HG03025 (cell line): ENCODE data around the gene SERINC5.
"Not testable (repeated sequence)": the region's sequence is repeated elsewhere in the genome, so short reads cannot be mapped to it uniquely, and the experiment has no call there.

Experiments used
- ATAC-seq: cut with Tn5 transposase; IDR thresholded peaks from one replicate; pipeline ENCODE4 v1.9.1; 2021; ENCODE audit warnings: mild to moderate bottlenecking, moderate library complexity; ENCODE audit not compliant: unreplicated experiment, low FRiP score

Gene SERINC5

GRCh38 chr5:80114860-80115259 is 141.0 kb downstream of the SERINC5 start:
- ATAC-seq = no peak

DNA sequence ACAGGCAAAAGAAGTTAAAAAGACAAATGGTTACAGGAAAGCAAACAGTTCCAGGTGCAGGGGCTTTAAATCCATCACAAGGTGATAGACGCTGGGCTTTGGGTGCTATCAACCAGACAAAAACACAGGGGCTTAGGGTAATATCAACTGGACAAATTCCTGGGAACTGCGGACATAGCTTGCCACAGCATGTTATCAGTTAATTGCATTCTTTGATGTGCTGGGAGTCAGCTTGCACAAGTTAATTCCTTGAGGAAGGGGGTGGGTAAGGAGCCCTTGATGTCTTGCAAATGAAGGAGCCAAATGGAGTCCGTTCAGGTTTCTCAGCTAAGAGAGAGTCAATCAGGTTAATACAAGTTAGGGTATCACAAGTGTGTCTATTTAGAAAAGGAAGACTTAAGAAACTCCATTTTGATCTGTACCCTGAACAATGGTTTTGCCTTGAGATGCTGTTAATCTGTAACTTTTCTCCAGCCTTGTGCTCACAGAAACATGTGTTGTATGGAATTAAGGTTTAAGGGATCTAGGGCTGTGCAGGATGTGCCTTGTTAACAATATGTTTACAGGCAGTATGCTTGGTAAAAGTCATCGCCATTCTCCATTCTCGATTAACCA is 144.4 kb downstream of the SERINC5 start:
- ATAC-seq = not testable (repeated sequence)

GRCh38 chr5:80109646-80110478 is 146.0 kb downstream of the SERINC5 start:
- no peak for ATAC-seq

DNA sequence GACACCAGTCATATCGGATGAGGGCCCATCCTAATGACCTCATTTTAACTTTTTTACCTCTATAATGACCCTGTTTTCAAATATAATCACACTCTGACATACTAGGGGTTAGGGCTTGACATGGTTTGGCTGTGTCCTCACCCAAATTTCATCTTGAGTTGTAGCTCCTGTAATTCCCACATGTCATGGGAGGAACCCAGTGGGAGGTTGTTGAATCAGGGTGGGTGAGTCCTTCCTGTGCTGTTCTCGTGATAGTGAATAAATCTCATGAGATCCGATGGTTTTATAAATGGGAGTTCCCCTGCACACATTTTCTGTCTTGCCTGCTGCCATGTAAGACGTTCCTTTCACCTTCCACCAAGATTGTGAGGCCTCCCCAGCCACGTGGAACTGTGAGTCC is 148.9 kb downstream of the SERINC5 start:
- ATAC-seq = no peak

DNA sequence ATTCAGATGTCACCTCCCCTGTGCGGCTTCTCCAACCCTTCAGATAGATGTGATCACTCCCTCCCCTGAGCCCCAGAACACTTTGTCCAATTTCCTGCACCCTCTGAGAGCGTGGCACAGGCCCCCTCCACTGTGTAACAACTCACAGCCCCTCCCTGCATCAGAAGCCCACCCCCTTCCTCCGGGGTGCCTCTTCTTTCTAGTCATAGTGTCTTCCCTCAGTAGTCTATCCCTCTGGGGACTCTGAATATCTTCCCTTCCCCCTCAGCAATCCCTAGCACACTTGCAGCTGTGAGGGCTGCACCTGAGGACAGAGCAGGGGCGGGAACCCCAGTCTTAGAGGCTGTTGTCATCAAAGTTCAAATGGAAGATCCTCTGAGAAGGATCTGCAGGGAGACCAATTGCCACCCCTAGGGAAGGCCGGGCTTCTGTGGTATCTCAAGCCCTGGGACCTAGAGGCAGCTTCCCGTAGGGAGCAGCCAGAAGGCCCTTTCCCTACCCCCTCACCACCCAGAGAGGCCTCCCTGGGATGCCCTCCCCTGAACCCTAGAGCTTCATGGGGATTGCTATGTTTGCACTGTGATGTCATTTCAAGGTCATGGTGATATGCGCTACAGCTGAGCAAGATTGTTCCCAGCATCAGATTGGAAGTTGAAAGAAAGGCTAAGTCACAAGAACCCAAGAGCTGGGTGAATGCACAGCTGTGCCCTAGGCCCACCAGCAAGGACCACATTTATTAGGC is 150.0 kb downstream of the SERINC5 start:
- no peak for ATAC-seq

DNA sequence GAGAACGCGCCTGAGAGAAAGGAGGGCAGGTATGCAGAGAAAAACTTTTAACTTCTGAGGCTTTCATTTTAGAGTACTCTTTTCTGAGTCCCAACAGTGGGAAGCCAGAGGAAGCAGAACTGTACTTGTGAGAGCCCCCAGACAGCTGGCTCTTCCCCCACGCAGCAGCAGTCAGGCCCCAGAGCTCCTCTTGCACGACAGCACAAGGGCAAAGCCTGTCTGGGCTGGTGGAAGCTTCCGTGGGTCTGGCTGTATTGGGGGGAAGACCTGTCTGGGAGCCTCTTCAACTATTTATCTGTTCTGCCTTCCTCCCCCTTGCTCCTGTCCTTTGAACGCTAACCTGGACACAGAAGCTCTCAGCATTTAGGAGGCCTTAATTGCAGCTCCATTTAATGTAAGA is 152.5 kb downstream of the SERINC5 start:
- ATAC-seq = no peak

- no peak for ATAC-seq
Measured at GRCh38 chr5:80101993-80102392, 153.9 kb downstream of the SERINC5 start.

GRCh38 chr5:80097451-80097850 is 158.4 kb downstream of the SERINC5 start:
- ATAC-seq = no peak

DNA sequence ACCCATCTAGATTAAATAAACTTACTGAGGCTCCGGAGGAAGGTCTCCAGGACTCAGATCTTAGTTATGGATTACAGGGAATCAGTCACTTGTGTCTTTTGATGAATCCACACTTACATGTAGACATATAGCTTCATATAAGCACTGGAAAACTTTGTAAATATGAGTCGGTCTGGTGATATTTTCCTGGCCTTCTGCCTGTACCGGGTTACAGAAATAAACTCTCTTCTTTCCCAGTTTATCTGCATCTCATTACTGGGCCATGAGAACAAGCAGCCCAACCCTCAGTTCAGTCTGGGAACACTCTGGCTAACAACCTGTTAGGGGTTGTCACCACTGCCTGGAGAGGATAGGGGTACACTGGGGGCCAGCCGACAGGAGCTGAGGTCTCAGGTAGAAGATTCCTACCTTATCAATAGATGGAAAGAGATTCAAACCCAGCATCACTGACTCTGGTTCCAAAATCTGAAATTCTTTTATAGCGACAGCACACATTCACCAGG is 161.6 kb downstream of the SERINC5 start:
- ATAC-seq = no peak

- no peak for ATAC-seq
Measured at GRCh38 chr5:80093796-80094195, 162.1 kb downstream of the SERINC5 start.

DNA sequence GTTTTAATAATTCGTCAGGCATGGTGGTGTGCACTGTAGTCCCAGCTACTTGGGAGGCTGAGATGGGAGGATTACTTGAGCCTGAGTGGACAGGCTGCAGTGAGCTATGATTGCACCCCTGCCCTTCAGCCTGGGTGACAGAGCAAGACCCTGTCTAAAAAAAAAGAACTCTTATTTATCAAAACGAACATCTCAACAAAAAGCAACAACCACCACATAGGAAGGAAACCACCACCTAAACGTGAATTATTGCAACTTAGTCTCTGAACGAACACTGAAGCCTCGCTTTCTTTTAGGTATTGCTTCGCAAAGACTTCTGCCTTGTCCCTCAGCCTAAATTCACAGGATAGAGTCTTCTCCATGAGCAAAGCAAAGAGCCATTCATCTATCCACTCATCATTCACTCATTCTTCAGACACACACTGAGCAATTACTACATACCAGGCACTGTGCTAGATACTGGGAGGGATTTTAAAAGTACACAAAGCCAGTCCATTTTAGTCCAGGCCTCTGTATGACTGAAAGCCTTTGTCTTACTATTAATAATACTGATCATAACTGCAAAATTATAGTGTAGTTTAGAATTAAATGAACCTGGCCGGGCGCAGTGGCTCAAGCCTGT is 163.3 kb downstream of the SERINC5 start:
- no peak for ATAC-seq

- not testable (repeated sequence) for ATAC-seq
Measured at GRCh38 chr5:80091792-80092192, 164.1 kb downstream of the SERINC5 start.

DNA sequence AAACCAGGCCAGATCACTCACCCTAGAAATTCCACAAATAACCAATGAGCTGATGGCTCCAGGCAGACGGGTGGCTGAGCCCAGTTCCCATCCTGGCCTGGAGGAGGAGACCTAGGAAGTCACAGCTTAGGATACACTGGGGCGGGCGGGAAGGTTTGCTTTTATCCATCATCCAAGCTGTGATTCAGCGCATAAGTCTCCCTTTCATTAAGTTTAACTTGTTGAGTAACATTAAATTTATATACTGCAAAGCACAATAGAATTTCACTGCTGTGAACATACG is 165.0 kb downstream of the SERINC5 start:
- ATAC-seq = no peak

- no peak for ATAC-seq
Measured at GRCh38 chr5:80083101-80083890, 172.6 kb downstream of the SERINC5 start.

GRCh38 chr5:80082731-80083100 is 173.1 kb downstream of the SERINC5 start:
- ATAC-seq = no peak

DNA sequence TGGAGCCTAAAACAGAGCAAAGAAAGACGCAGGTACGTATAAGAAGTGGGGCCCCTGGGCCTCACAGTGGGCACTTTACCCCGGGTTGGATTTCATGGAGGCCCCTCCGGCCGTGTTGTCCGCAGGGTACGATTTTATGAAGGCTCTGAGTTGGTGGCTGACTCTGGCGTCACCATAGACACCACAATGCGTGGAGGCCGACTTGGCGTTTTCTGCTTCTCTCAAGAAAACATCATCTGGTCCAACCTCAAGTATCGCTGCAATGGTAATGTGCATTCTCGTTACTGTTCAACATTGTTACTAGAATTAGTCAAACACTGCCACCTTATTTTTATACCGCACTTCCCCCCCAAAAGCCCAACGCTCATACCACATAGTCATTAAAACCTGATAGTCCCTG is 173.6 kb downstream of the SERINC5 start:
- no peak for ATAC-seq

DNA sequence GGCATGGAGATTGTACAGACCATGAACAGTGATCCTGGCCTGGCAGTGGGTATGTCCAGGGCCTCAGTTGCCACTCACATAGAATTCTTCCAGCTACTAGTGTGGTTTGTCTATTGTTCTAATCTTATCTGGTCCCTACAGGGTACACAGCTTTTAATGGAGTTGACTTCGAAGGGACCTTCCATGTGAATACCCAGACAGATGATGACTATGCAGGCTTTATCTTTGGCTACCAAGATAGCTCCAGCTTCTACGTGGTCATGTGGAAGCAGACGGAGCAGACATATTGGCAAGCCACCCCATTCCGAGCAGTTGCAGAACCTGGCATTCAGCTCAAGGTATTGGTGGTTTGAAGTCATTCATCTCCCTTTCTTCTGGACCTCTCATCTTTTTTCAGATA is 176.9 kb downstream of the SERINC5 start:
- no peak for ATAC-seq

- ATAC-seq = no peak
Measured at GRCh38 chr5:80077051-80077714, 178.7 kb downstream of the SERINC5 start.

DNA sequence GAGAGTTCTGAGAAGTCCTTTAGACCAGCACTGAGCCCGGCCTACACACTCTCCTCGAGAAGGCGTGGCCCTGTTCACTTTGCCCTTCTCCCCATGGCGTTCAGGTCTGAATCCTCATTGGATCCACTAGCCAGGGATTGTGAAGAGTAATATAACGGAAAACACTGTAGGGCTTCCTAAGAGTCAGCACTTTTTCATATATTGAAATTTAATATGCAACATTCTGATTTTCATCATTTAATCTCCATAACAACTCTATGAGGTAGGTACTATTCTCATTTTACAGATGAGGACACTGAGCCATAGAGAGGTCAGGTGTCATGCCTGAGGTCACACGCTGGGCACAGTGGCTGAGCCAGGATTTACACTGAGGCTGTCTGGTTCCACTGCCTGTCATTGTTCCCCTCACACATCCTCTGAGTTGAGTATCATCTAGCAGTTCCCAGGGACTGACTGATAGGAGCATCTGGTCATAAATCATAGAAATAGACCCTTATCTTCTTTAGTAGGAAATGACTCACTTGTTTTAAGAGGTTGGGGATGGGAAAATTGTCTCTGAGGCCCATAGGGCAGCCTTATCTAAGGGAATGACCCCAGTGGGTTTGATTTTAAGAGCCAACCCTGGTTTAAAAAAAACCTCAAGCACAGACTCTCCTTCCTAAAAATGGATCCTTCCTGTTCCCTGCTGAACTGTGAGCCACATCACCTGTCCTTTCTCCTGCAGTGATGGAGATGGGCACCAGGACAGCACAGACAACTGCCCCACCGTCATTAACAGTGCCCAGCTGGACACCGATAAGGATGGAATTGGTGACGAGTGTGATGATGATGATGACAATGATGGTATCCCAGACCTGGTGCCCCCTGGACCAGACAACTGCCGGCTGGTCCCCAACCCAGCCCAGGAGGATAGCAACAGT is 179.5 kb downstream of the SERINC5 start:
- no peak for ATAC-seq
